T-helper 1 cell (primary cell): ENCODE measurements around the gene GAK.

Source experiments
- DNase-seq, 5 donors: peaks; one replicate each; pipeline ENCODE4 v3.0.0-alpha.2; 2012 to 2020

Gene GAK

GRCh38 chr4:887034-887763 is 44.9 kb downstream of the GAK start:
- DNase-seq, result no peak

GRCh38 chr4:886244-886643 is 45.9 kb downstream of the GAK start:
- no peak for DNase-seq

GRCh38 chr4:885353-885752 is 46.8 kb downstream of the GAK start:
- DNase-seq, result no peak

- no peak for DNase-seq
Measured at GRCh38 chr4:884896-885295, 47.2 kb downstream of the GAK start.

DNA sequence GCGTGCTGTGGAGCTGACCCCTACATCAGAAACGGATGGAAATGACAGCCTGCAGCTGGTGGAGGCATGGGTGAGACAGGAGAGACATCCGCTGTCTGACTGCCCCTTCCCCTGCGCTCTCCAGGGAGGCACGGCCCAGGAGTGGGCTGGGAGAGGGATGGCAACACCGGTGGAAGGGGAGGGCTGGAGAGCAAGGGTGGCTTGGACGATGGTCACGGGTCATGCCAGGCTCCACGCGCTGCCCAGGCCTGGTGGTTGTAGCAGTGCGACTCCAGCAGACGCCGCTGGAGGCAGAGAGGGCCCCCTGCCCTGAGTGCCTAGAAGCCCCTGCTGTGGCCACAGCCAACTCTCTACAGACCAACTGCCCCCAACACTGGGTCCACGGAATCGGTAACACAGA is 47.9 kb downstream of the GAK start:
- DNase-seq, result no peak

DNA sequence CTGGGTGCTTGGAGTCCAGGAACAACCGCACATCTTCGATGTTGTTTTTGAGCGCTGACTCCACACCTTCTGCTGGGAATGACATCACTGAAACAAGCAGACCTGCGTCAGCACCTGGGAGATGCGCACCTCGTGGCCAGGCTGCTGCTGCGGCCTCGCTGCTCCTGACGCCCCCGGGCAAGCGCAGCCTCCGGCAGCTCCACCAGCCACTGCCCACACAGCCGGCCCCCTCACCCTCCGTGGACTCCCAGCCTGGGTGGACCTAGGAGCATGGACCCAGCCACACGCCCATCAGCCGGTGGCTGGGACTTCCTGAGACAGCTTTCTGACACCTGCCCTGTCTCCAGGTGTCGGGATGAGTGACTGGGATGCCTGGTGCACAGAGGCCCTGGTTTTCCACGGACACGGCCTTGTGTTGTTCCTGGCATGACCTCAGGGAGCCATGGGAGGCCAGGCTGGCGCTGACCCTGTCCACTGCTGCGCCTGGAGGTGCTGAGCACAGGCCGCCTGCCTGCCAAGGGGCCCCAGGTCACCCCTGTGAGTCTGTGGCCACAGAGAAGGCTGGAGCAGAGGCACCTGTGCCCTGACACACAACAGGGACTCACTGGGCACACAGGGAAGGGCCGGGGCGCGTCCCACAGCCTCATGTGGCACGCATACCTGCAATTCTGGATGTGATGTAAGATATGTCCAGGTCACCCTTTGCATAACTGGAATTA is 48.6 kb downstream of the GAK start:
- no peak for DNase-seq

DNA sequence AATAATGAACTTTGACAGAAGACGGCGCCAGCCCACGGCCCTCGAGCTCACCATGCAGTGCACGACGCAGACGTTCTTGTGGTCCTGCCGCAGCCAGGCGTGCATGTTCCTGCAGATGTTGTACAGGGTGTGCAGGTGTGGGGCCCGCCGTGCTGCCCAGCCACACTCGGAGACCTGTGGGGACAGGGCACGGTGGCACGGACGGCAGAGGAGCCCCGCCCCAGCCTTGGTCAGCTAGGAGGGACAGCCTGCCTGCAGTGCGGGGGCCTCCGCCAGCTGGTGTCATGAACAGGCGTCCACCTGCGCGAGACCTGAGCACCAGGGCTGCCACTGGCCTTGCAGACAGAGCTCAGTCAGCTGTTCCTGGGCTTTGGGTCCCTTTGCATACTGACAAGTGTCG is 49.5 kb downstream of the GAK start:
- no peak for DNase-seq

- DNase-seq, result no peak
Measured at GRCh38 chr4:881709-882108, 50.4 kb downstream of the GAK start.

GRCh38 chr4:880684-881405 is 51.3 kb downstream of the GAK start:
- no peak for DNase-seq

- peak in 3 of 5 donors; percentile 19 to 75 (median 22) for DNase-seq
Measured at GRCh38 chr4:879729-880077, 52.4 kb downstream of the GAK start.

DNA sequence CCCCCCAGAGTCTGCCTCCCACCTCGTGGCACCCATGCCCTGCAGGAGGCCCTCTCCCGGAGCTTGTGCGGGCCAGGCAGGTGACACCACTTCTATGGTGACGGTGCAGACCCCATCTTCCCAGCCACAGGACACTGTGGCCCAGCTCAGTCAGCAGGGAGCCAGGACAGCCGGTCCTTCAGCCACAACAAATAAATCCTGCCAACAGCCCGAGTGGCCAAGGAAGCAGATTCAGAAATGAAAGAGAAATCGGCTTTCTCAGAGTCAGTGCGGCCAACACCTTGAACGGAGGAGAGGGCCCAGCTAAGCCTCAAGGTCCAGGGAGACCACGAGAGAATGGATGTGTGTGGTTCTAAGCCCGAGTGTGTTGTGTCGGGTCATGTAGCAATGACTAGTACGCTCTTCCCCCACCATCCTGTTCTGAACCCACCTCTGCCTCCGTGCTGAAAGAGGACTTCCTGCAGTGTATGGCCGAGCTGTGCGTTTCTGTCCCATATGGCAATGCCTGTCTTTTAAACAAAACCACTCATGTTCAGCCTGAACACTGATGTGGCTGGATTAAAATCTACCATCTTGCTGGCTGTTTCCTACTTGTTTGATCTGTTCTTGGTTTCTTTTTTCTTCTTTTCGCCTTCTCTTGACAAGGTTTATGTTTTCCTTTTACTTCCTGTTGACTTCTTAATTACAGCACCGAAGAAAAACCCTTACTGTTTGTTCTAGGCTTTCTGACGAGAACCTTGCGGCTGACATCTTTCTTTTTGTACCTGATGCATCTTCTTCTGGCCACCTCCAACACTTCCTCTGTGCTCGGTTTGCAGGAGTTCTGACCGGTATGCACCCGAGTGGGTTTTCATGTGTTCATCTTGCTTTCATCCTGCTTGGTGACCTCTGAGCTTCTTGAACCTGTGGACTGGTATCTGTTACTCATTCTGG is 53.1 kb downstream of the GAK start:
- peak in 2 of 5 donors; percentile 26 to 68 for DNase-seq

GRCh38 chr4:877502-877901 is 54.6 kb downstream of the GAK start:
- DNase-seq, result no peak

GRCh38 chr4:876780-877179 is 55.3 kb downstream of the GAK start:
- no peak for DNase-seq

- DNase-seq, result no peak
Measured at GRCh38 chr4:875818-876423, 56.2 kb downstream of the GAK start.

DNA sequence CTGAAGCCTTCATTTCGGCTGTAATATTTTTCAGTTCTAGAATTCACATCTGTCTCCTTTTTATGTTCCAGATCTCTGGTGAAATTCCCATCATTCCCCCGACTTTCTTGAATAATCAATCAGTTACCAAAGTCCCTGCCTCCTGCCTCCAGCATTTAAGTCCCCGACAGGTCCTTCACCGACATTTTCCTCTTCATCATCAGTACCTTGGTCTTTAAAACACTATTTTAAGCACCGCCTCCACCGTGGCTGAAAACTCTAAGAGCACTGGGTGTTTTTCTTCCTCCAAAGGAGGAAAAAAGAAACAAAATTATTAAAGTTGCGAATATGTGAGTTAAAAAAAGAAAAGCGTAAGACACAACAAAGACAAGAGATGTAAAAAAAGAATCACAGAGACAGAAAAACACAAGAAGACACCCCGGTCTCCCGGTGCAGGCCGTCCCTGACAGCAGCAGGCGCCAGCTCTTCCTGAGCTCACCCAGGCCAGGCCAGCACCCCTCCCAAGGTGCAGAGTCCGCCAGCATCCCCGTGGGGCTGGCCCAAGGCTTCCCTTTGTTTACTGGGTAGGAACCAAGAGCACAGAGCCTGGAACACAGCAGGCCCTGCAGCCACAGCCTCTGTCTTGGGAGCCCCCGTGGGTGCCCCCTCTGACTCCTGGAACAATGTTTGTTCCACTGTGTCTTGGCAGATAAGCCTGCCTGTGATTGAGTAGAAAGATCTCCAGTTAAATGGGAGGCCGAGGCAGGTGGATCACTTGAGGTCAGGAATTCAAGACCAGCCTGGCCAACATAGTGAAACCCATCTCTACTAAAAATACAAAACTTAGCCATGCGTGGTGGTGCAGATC is 56.9 kb downstream of the GAK start:
- no peak for DNase-seq

GRCh38 chr4:874056-874455 is 58.1 kb downstream of the GAK start:
- no peak for DNase-seq

DNA sequence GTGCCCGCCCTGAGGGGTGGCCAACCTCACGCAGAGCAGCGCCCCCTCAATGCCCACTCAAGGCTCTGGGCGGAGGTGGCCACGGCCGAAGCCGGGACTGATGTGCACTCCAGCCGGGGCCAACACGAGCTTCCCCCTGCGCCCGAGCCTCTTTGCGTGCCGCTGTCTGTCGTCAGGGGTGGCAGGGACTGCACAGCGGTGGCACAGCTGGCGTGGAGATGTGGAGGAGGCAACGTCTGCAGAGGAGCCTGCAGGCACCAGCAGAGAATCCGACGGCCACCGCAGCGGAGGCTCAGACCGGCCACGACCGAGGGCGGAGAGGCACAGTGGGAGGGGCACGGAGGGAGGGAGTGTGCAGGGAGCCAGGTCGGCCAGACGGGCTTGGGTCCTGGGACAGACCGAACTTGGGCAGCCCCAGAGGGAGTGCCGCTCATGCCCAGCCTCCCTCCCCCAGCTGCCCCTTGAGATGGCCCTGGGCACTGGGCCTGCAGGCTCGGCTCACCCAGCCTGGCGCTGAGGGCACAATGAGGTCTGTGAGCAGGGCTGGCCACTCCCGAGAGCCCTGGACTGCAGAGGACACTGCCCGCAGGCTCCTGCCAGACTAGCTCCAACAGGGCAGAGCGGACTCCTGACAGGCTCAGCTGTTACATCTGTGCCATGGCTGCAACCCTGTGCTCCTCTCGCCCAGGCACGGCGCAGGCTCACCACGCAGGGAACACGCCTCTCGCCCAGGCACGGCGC is 59.7 kb downstream of the GAK start:
- no peak for DNase-seq

GRCh38 chr4:871484-871883 is 60.6 kb downstream of the GAK start:
- DNase-seq, result no peak

DNA sequence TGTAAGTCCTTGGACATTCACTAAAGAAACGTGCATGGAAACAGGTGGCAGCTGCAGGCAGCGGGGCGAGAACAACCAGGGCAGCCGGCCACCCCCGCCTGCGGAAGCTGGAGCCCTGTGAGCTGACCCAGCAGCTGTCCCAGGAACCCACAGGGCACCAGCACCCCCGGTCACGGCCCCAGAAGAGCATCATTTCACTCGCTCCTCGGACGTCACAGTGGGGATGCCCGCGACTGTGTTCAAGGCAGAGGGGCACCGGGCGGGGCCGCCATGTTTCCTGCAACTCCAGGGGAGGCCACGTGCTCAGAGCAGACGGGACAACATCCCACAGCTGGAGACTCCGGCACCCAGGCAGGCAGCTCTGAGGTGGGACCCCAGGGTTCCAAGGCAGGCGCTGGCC is 61.2 kb downstream of the GAK start:
- DNase-seq, result no peak

DNA sequence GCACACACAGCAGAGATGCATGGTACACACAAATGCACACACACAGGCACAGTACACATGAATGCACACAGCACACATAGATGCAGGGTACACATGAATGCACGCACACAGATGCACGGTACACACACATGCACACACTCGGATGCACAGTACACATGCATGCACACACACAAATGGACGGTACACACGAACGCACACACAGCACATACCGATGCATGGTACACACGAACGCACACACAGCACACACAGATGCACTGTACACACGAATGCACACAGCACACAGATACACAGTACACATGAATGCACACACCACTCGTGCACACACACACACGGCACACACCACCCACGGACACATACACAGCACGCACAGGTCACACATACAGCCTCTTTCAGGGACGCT is 62.3 kb downstream of the GAK start:
- no peak for DNase-seq

- DNase-seq, result no peak
Measured at GRCh38 chr4:868421-868820, 63.7 kb downstream of the GAK start.
